Measurements from ENCODE around the gene TRPM7. TPM values are rescaled to one million over a fixed set of nuclear protein-coding genes. Genes with fewer than 3 reads are reported as not detected.

TRPM7 gene
- total and polyA plus RNA-seq, 2 of the 8 experiments (the other 6 are each of a cell fraction or from before 2014, with no cell fraction given): 7.5 to 33.2 TPM

DNA sequence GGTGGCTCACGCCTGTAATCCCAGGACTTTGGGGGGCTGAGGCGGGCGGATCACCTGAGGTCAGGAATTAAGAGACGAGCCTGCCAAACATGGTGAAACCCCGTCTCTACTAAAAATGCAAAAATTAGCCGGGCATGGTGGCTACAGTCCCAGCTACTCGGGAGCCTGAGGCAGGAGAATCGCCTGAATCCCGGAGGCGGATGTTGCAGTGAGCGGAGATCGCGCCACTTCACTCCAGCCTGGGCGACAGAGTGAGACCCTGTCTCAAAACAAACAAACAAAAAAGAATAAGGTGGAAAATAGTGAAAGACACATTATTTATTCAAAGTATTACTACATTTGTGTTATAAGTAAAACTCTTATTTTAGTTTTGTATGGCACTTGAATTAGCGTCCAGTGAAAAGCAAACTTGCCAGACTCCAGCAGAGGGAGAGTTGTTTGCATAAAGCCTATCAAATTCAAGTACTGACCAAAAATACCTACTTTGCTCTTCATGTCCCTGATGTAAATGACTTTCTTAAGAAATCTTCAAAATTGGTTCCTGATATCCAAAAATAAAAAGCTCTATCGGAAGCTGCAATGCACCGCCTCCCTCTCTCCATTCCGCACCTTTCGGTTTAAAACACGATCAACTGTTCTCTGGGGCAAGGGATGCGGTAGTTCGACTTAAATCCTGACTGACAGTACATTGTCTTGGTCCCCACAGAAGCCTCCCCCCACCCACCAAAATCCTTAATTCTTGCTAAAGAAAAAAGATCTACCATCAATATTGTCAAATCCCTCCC lies 1.2 kb downstream of the TRPM7 start:
- peak overlapping the region; percentile 81 to 86 for H3K4me2 ChIP-seq (ENCODE audit: insufficient read depth in 1 of 2, low read depth in 2 of 2, low read length in 2 of 2)
- TF ChIP-seq EZH2 (IDR thresholded peaks at IDR 0.05; ENCODE audit: low read depth, low read length, severe bottlenecking) (no peak), RXRA (IDR thresholded peaks at IDR 0.05; ENCODE audit: insufficient read depth, low read depth, low read length) (no peak), TCF12 (IDR thresholded peaks at IDR 0.05; ENCODE audit: low read depth, low read length) (no peak), JUN (IDR thresholded peaks at IDR 0.05; ENCODE audit: low read depth, low read length) (no peak), TEAD4 (IDR thresholded peaks at IDR 0.05; ENCODE audit: low read depth, low read length) (no peak), TAF1 (IDR thresholded peaks at IDR 0.05; ENCODE audit: low read depth, low read length) (no peak)
- 55% methylated on average over 22 of the region's 22 CpGs; no CpG with 5 or more reads in 1 of the 2 experiments for WGBS, 2 experiments (ENCODE audit: extremely low coverage in 1 of 2, insufficient coverage in 1 of 2, insufficient read length in 1 of 2, insufficient replicate concordance in 2 of 2, low coverage in 1 of 2, low lambda C conversion rate in 2 of 2, missing lambda C conversion rate in 1 of 2)
- no peaks in the 10 kb centered on the region for H3K9me3 ChIP-seq (ENCODE audit: insufficient read depth in 2 of 2, low read depth in 1 of 2, low read length in 1 of 2)
- H3K79me2 ChIP-seq (ENCODE audit: control insufficient read depth in 1 of 2, insufficient read depth in 2 of 2, low read length in 2 of 2): peaks cover 0 to 55% of the 10 kb centered on the region in 2 experiments; a peak in 3 of 4 replicates
- FAIRE-seq (no peak), DNase-seq (ENCODE audit: low read depth in 1 of 2, low spot score in 2 of 2) (no peak)
- H2BK12ac ChIP-seq (ENCODE audit: low read depth, low read length): no peak overlapping the region; the same call in 1 of the 2 replicates
- peak overlapping the region; percentile 84 to 95 (median 88) for H3K4me3 ChIP-seq (ENCODE audit: extremely low read depth in 1 of 4, insufficient read depth in 2 of 4, low read depth in 3 of 4, low read length in 4 of 4)
- no peak overlapping the region for H4K8ac ChIP-seq (ENCODE audit: extremely low read depth, insufficient read depth, low read length)
- ChIA-PET POLR2A (ENCODE audit: partially characterized antibody) (interaction anchor here (1.0 to 2.3 kb wide), 5 partner anchors 9 to 330 kb away, joined by 3 to 7 read pairs (median 5); partner anchors contain the start of gene GABPB1), CTCF (ENCODE audit: partially characterized antibody) (interaction anchor here (1.5 to 2.8 kb wide), 3 partner anchors 10 to 191 kb away, joined by 3 to 14 read pairs (median 5); no protein-coding TSS in a partner anchor)
- no peak overlapping the region for H4K91ac ChIP-seq (replicated peaks; ENCODE audit: insufficient read length, low read length)
- no peak overlapping the region for H3K27ac ChIP-seq (ENCODE audit: low read depth, low read length)
- H3K4ac ChIP-seq (replicated peaks; ENCODE audit: insufficient read length, low read depth, low read length): no peak overlapping the region
- H3K56ac ChIP-seq (replicated peaks; ENCODE audit: insufficient read length, low read depth, low read length): no peak overlapping the region
- no peaks in the 10 kb centered on the region; a peak in 1 of 8 replicates for H3K36me3 ChIP-seq (ENCODE audit: control insufficient read depth in 2 of 4, insufficient read depth in 4 of 4, low read length in 3 of 4)
- H2AFZ ChIP-seq (ENCODE audit: low read length): no peak overlapping the region
- H3K14ac ChIP-seq (ENCODE audit: insufficient read length): no peak overlapping the region
- H2BK15ac ChIP-seq (ENCODE audit: low read length): no peak overlapping the region
- H2BK20ac ChIP-seq (ENCODE audit: low read length): no peak overlapping the region
- H3K27me3 ChIP-seq (replicated peaks in 1 of 4; ENCODE audit: control insufficient read depth in 3 of 4, extremely low read depth in 1 of 4, insufficient read depth in 3 of 4, low read length in 3 of 4): no peaks in the 10 kb centered on the region
- H3K4me1 ChIP-seq (replicated peaks in 1 of 4; ENCODE audit: control insufficient read depth in 3 of 4, insufficient read depth in 4 of 4, low read length in 3 of 4): peaks cover 0 to 4% (median 2%) of the 10 kb centered on the region in 4 experiments; a peak in 2 of 7 replicates
- no peak overlapping the region for H2BK120ac ChIP-seq (replicated peaks; ENCODE audit: low read depth, low read length)
- peaks cover 10% of the 10 kb centered on the region for H3K23me2 ChIP-seq (ENCODE audit: low read depth, low read length)
- no peak overlapping the region for H2BK5ac ChIP-seq (ENCODE audit: low read depth, low read length)
- no peak overlapping the region for H3K18ac ChIP-seq (ENCODE audit: extremely low read depth, low read length)
- no peak overlapping the region for H2AK5ac ChIP-seq (ENCODE audit: low read depth, low read length)
- peaks cover 0 to 4% of the 10 kb centered on the region in 2 experiments for H4K20me1 ChIP-seq (replicated peaks in 1 of 2; ENCODE audit: control insufficient read depth in 1 of 2, insufficient read depth in 2 of 2, low read length in 2 of 2)
- H3K9ac ChIP-seq (replicated peaks in 1 of 4; ENCODE audit: extremely low read depth in 1 of 4, low read depth in 3 of 4, low read length in 3 of 4): peak overlapping the region; percentile 54 to 91 (median 84)
- no peak overlapping the region for H3K23ac ChIP-seq (ENCODE audit: insufficient read length)
- H4K5ac ChIP-seq (ENCODE audit: insufficient read length, low read depth, low read length): no peak overlapping the region
- H3K79me1 ChIP-seq (ENCODE audit: low read depth, low read length): no peaks in the 10 kb centered on the region; the same call in 1 of the 2 replicates

Data from H1 (cell line).